Upper lobe of left lung (tissue), 4 donors: ENCODE results near the gene ISM2.

Source experiments
- CTCF ChIP-seq, 6 experiments: fragments of 450-650 bp in 4 of 6; fragments of 200-600 bp in 2 of 6; sonication (generic) in 2 of 6; IDR thresholded peaks; one replicate each; pipeline ENCODE4 v1.5.1; 2016 to 2019; ENCODE audit warnings: antibody characterized with exemption in 6 of 6
- POLR2A ChIP-seq, 4 donors: fragments of 450-650 bp; IDR thresholded peaks; one replicate each; pipeline ENCODE4 v1.5.1; 2016 to 2017; ENCODE audit warnings: antibody characterized with exemption in 4 of 4, mild to moderate bottlenecking in 2 of 4

- TF ChIP-seq CTCF (IDR thresholded peaks at IDR 0.05), result no peak
- TF ChIP-seq POLR2A (IDR thresholded peaks at IDR 0.05), result no peak
Observed at GRCh38 chr14:77523109-77523508, 24.5 kb upstream of the ISM2 start.
